HEK293 (cell line): ENCODE results near the gene SARS1.
A peak's percentile ranks its signal among the peaks of the same experiment; 100 is the strongest.

Experiments
- CTCF ChIA-PET: fragments of 350-600 bp; formaldehyde crosslinking; extraction: SDS; loops from one replicate; lab custom pipeline; 2021; ENCODE audit warnings: antibody characterized with exemption; lab: Yijun Ruan, JAX
- POLR2A ChIA-PET: fragments of 300-600 bp; formaldehyde crosslinking; extraction: SDS; loops from one replicate; lab custom pipeline; 2020; ENCODE audit warnings: antibody characterized with exemption, inconsistent platforms; lab: Yijun Ruan, JAX
- H3K27ac ChIP-seq: fragments of 200-500 bp; sonication (Bioruptor generic); 2 replicates; pipeline ENCODE4 v1.5.1; 2014; ENCODE audit warnings: low read depth, low read length, control low read depth, inconsistent platforms; ENCODE audit errors: extremely low read depth
- H3K36me3 ChIP-seq, 2 experiments: fragments of 200-500 bp in 1 of 2; sonication (Bioruptor generic) in 1 of 2; 1 replicate in 1 of 2; 2 replicates in 1 of 2; pipeline ENCODE4 v1.5.1; 2014 to 2017; ENCODE audit warnings: inconsistent platforms in 2 of 2, low read length in 2 of 2; ENCODE audit not compliant: control insufficient read depth in 2 of 2, insufficient read depth in 1 of 2
- H3K4me1 ChIP-seq: fragments of 200-500 bp; sonication (Bioruptor generic); 2 replicates; pipeline ENCODE4 v1.5.1; 2014; ENCODE audit warnings: mild to moderate bottlenecking, low read length, inconsistent platforms; ENCODE audit not compliant: control insufficient read depth, insufficient read depth
- H3K4me3 ChIP-seq: 2 replicates; pipeline ENCODE4 v1.5.1; 2011; ENCODE audit warnings: low read depth, mild to moderate bottlenecking, control low read depth, low read length, moderate library complexity
- H3K9me3 ChIP-seq: fragments of 200-500 bp; sonication (Bioruptor generic); 2 replicates; pipeline ENCODE4 v1.5.1; 2014; ENCODE audit warnings: low read depth, low read length, inconsistent platforms; ENCODE audit not compliant: control insufficient read depth, insufficient read depth
- GLIS2 ChIP-seq: fragments of 450-650 bp; formaldehyde crosslinking; IDR thresholded peaks from 2 replicates; pipeline ENCODE4 v1.5.1; 2016; ENCODE audit warnings: missing biosample characterization, missing genetic modification characterization
- KLF16 ChIP-seq: fragments of 450-650 bp; formaldehyde crosslinking; IDR thresholded peaks from 2 replicates; pipeline ENCODE4 v1.5.1; 2017; ENCODE audit warnings: missing biosample characterization, missing genetic modification characterization
- KLF17 ChIP-seq: fragments of 450-650 bp; formaldehyde crosslinking; IDR thresholded peaks from 2 replicates; pipeline ENCODE4 v1.5.1; 2016; ENCODE audit warnings: missing biosample characterization, missing genetic modification characterization
- KLF8 ChIP-seq: fragments of 450-650 bp; formaldehyde crosslinking; IDR thresholded peaks from 2 replicates; pipeline ENCODE4 v1.5.1; 2016; ENCODE audit warnings: missing biosample characterization, missing genetic modification characterization
- MYNN ChIP-seq: fragments of 450-650 bp; formaldehyde crosslinking; IDR thresholded peaks from 2 replicates; pipeline ENCODE4 v1.5.1; 2016; ENCODE audit warnings: missing biosample characterization, missing genetic modification characterization, borderline replicate concordance
- SCRT1 ChIP-seq: fragments of 450-650 bp; formaldehyde crosslinking; IDR thresholded peaks from 2 replicates; pipeline ENCODE4 v1.5.1; 2016; ENCODE audit warnings: missing biosample characterization, missing genetic modification characterization, borderline replicate concordance
- SCRT2 ChIP-seq: fragments of 450-650 bp; formaldehyde crosslinking; IDR thresholded peaks from 2 replicates; pipeline ENCODE4 v1.5.1; 2016; ENCODE audit warnings: missing biosample characterization, missing genetic modification characterization
- WT1 ChIP-seq: fragments of 450-650 bp; formaldehyde crosslinking; IDR thresholded peaks from 2 replicates; pipeline ENCODE4 v1.5.1; 2016; ENCODE audit warnings: missing biosample characterization, missing genetic modification characterization
- ZBTB20 ChIP-seq: fragments of 450-650 bp; formaldehyde crosslinking; IDR thresholded peaks from 2 replicates; pipeline ENCODE4 v1.5.1; 2016; ENCODE audit warnings: missing biosample characterization, missing genetic modification characterization
- ZBTB8A ChIP-seq: fragments of 450-650 bp; formaldehyde crosslinking; IDR thresholded peaks from 2 replicates; pipeline ENCODE4 v1.5.1; 2016; ENCODE audit warnings: missing biosample characterization, missing genetic modification characterization
- ZFP3 ChIP-seq: fragments of 450-650 bp; formaldehyde crosslinking; IDR thresholded peaks from 2 replicates; pipeline ENCODE4 v1.5.1; 2016; ENCODE audit warnings: low read depth, missing biosample characterization, missing genetic modification characterization
- ZFP69B ChIP-seq: fragments of 450-650 bp; formaldehyde crosslinking; IDR thresholded peaks from 2 replicates; pipeline ENCODE4 v1.5.1; 2016; ENCODE audit warnings: missing biosample characterization, missing genetic modification characterization
- ZNF133 ChIP-seq: fragments of 450-650 bp; formaldehyde crosslinking; IDR thresholded peaks from 2 replicates; pipeline ENCODE4 v1.5.1; 2016; ENCODE audit warnings: missing biosample characterization, missing genetic modification characterization
- ZNF155 ChIP-seq: fragments of 450-650 bp; formaldehyde crosslinking; IDR thresholded peaks from 2 replicates; pipeline ENCODE4 v1.5.1; 2016; ENCODE audit warnings: missing biosample characterization, missing genetic modification characterization
- ZNF24 ChIP-seq: fragments of 450-650 bp; formaldehyde crosslinking; IDR thresholded peaks from 2 replicates; pipeline ENCODE4 v1.5.1; 2016; ENCODE audit warnings: missing biosample characterization, missing genetic modification characterization
- ZNF248 ChIP-seq: fragments of 450-650 bp; formaldehyde crosslinking; IDR thresholded peaks from 2 replicates; pipeline ENCODE4 v1.5.1; 2017; ENCODE audit warnings: missing biosample characterization, missing genetic modification characterization
- ZNF335 ChIP-seq: fragments of 450-650 bp; formaldehyde crosslinking; conservative IDR thresholded peaks from 2 replicates; pipeline ENCODE4 v1.5.1; 2016; ENCODE audit warnings: missing biosample characterization, missing genetic modification characterization
- ZNF341 ChIP-seq: fragments of 450-650 bp; formaldehyde crosslinking; IDR thresholded peaks from 2 replicates; pipeline ENCODE4; 2016; ENCODE audit warnings: low read depth, missing biosample characterization, missing genetic modification characterization
- ZNF394 ChIP-seq: fragments of 450-650 bp; formaldehyde crosslinking; IDR thresholded peaks from 2 replicates; pipeline ENCODE4 v1.5.1; 2016; ENCODE audit warnings: missing biosample characterization, missing genetic modification characterization, mild to moderate bottlenecking, moderate library complexity, borderline replicate concordance
- ZNF518A ChIP-seq: fragments of 450-650 bp; formaldehyde crosslinking; conservative IDR thresholded peaks from 2 replicates; pipeline ENCODE4 v1.5.1; 2016; ENCODE audit warnings: low read depth, missing biosample characterization, missing genetic modification characterization
- ZNF555 ChIP-seq: fragments of 450-650 bp; formaldehyde crosslinking; conservative IDR thresholded peaks from 2 replicates; pipeline ENCODE4 v1.5.1; 2017; ENCODE audit warnings: missing biosample characterization, mild to moderate bottlenecking, missing genetic modification characterization, inconsistent platforms
- ZNF561 ChIP-seq: fragments of 450-650 bp; IDR thresholded peaks from 2 replicates; pipeline ENCODE4 v1.5.1; 2018; ENCODE audit warnings: missing biosample characterization, missing genetic modification characterization, borderline replicate concordance
- ZNF621 ChIP-seq: fragments of 450-650 bp; formaldehyde crosslinking; IDR thresholded peaks from 2 replicates; pipeline ENCODE4 v1.5.1; 2017; ENCODE audit warnings: missing biosample characterization, missing genetic modification characterization
- ZNF660 ChIP-seq: fragments of 450-650 bp; IDR thresholded peaks from 2 replicates; pipeline ENCODE4 v1.5.1; 2018; ENCODE audit warnings: missing biosample characterization, mild to moderate bottlenecking, missing genetic modification characterization
- ZNF776 ChIP-seq: fragments of 450-650 bp; formaldehyde crosslinking; IDR thresholded peaks from 2 replicates; pipeline ENCODE4 v1.5.0; 2017; ENCODE audit warnings: missing biosample characterization, missing genetic modification characterization, borderline replicate concordance
- ZNF843 ChIP-seq: fragments of 450-650 bp; formaldehyde crosslinking; IDR thresholded peaks from 2 replicates; pipeline ENCODE4 v1.5.1; 2016; ENCODE audit warnings: missing biosample characterization, missing genetic modification characterization
- TF ChIP-seq, protein P1 (sequence below): fragments of 450-650 bp; formaldehyde crosslinking; IDR thresholded peaks from 2 replicates; pipeline ENCODE4 v1.5.1; 2017; ENCODE audit warnings: missing biosample characterization, mild to moderate bottlenecking, missing genetic modification characterization, moderate library complexity
- TF ChIP-seq, protein P2 (sequence below): fragments of 450-650 bp; formaldehyde crosslinking; IDR thresholded peaks from 2 replicates; pipeline ENCODE4 v1.5.1; 2016; ENCODE audit warnings: missing biosample characterization, missing genetic modification characterization

SARS1 gene

GRCh38 chr1:109240158-109241152 is 26.7 kb downstream of the SARS1 start:
- ChIA-PET CTCF (interaction anchor here (0.6 to 2.9 kb wide), 15 partner anchors 8 to 759 kb away, joined by 3 to 30 read pairs (median 5); partner anchors contain the start of genes CELSR2, SARS1 and SORT1), POLR2A (interaction anchor here (0.8 to 3.3 kb wide), 4 partner anchors 9 to 158 kb away, joined by 3 to 15 read pairs (median 4); partner anchors contain the start of genes CELSR2, PSRC1 and SORT1)
- no peaks in the 10 kb centered on the region for H3K9me3 ChIP-seq
- no peak overlapping the region for H3K4me3 ChIP-seq
- H3K36me3 ChIP-seq: peaks cover 0 to 47% of the 10 kb centered on the region in 2 experiments; a peak in 1 of 3 replicates
- H3K27ac ChIP-seq: no peak overlapping the region
- no peaks in the 10 kb centered on the region for H3K4me1 ChIP-seq
- TF ChIP-seq KLF16 (tag by site-specific recombination): no peak
- no peak; the same call in 1 of the 2 replicates for TF ChIP-seq ZNF394
- TF ChIP-seq ZFP3 (tag by site-specific recombination): no peak
- peak; percentile 78 for TF ChIP-seq SCRT1 (tag by site-specific recombination)
- peak; percentile 66 for TF ChIP-seq ZBTB8A (tag by site-specific recombination)
- peak; percentile 56 for TF ChIP-seq SCRT2
- no peak for TF ChIP-seq ZNF133 (tag by site-specific recombination)
- peak; percentile 14; the same call in 1 of the 2 replicates for TF ChIP-seq ZNF843 (tag by site-specific recombination)
- TF ChIP-seq ZNF341: peak; percentile 68
- no peak for TF ChIP-seq ZNF621 (tag by site-specific recombination)
- TF ChIP-seq GLIS2 (tag by site-specific recombination): peak; percentile 91
- TF ChIP-seq KLF17 (tag by site-specific recombination): peak; percentile 10; the same call in 1 of the 2 replicates
- TF ChIP-seq WT1 (tag by site-specific recombination): peak; percentile 58; the same call in 1 of the 2 replicates
- TF ChIP-seq ZBTB20 (tag by site-specific recombination): peak; percentile 61; the same call in 1 of the 2 replicates
- no peak for TF ChIP-seq ZNF248 (tag by site-specific recombination)
- TF ChIP-seq ZNF555 (tag by site-specific recombination): no peak
- peak; percentile 38; the same call in 1 of the 2 replicates for TF ChIP-seq KLF8 (tag by site-specific recombination)
- TF ChIP-seq, protein P1, sequence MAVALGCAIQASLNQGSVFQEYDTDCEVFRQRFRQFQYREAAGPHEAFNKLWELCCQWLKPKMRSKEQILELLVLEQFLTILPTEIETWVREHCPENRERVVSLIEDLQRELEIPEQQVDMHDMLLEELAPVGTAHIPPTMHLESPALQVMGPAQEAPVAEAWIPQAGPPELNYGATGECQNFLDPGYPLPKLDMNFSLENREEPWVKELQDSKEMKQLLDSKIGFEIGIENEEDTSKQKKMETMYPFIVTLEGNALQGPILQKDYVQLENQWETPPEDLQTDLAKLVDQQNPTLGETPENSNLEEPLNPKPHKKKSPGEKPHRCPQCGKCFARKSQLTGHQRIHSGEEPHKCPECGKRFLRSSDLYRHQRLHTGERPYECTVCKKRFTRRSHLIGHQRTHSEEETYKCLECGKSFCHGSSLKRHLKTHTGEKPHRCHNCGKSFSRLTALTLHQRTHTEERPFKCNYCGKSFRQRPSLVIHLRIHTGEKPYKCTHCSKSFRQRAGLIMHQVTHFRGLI (tag by site-specific recombination): 0 out of 2 replicates have a peak, but pooled peaks have one; percentile 34
- 0 out of 2 replicates have a peak, but pooled peaks have one; percentile 11 for TF ChIP-seq ZNF561 (tag by site-specific recombination)
- TF ChIP-seq ZNF335 (tag by site-specific recombination): peak; percentile 38; the same call in 1 of the 2 replicates
- no peak for TF ChIP-seq ZNF155 (tag by site-specific recombination)
- TF ChIP-seq ZFP69B (tag by site-specific recombination): peak; percentile 99
- TF ChIP-seq ZNF776 (tag by site-specific recombination): no peak
- no peak for TF ChIP-seq MYNN (tag by site-specific recombination)
- 0 out of 2 replicates have a peak, but pooled peaks have one; percentile 72 for TF ChIP-seq ZNF660 (tag by site-specific recombination)
- TF ChIP-seq ZNF518A (tag by site-specific recombination): no peak
- TF ChIP-seq ZNF24: peak; percentile 73; the same call in 1 of the 2 replicates
- TF ChIP-seq, protein P2, sequence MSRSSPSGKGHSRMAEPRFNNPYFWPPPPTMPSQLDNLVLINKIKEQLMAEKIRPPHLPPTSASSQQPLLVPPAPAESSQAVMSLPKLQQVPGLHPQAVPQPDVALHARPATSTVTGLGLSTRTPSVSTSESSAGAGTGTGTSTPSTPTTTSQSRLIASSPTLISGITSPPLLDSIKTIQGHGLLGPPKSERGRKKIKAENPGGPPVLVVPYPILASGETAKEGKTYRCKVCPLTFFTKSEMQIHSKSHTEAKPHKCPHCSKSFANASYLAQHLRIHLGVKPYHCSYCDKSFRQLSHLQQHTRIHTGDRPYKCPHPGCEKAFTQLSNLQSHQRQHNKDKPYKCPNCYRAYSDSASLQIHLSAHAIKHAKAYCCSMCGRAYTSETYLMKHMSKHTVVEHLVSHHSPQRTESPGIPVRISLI: no peak
